ENCODE data around the gene RIMBP2.

The RIMBP2 gene

DNA sequence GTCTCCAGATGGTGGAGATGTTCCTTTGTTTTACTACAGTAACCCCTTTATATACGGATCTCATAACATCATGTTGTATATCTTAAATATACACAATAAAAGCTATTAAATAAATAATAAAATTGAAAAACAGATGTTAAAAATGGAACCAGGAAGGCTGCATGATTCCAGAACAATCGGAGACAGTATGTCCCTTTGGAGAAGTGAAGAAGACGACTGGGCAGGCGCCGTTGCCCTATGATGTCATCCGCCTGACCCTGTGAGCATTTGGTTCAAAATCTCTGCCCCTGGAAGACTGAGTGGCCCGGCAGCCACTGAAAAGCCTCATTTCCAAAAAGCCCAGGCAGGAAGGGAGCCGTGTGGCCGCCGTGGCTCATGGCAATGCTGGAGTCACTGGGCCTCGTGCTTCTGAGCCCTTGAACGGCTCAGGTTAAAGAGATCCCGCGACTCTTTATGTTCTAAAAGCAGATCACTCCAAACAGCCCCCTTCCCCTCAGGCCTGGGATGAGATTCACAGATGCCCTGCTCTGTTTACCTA, 30.8 kb downstream of the RIMBP2 start:
- in situ Hi-C loops (cut with MboI; ENCODE audit: low sequenced_read_pairs), result no loop called here

DNA sequence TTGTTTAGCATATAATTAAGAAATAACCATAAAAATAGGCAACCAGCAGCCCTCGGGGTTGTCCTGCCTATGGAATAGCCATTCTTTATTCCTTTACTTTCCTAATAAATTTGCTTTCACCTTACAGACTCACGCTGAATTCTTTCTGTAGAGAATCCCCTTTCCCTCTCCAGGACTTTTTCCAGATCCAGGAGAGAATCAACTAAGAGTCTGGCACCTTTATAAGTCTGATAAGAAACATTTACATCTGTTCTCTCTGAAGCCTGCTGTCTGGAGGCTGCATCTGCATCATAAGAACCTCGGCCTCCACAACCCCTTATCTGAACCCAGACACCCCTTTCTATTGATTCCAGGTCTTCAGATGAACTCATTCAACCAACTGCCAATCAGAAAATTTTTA, 32.3 kb downstream of the RIMBP2 start:
- in situ Hi-C loops (cut with MboI; ENCODE audit: low sequenced_read_pairs), result no loop called here

DNA sequence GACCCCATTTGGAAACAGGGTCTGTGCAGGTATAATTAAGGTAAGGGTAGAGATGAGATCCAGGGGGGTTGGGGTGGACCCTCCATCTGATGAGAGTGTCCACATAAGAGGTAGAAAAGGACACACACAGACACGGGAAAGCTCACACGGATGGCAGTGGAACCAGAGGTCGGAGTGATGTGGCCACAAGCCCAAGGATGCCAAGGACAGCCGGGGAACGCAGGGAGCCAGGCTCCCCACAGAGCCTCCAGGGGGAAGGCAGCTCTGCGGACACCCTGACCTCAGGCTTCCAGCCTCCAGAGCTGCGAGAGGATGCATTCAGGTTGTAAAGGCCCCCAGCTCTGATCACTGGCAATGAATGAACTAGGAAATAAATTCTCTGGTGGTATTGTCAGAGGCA, 33.0 kb downstream of the RIMBP2 start:
- in situ Hi-C loops (cut with MboI; ENCODE audit: low sequenced_read_pairs), result no loop called here

DNA sequence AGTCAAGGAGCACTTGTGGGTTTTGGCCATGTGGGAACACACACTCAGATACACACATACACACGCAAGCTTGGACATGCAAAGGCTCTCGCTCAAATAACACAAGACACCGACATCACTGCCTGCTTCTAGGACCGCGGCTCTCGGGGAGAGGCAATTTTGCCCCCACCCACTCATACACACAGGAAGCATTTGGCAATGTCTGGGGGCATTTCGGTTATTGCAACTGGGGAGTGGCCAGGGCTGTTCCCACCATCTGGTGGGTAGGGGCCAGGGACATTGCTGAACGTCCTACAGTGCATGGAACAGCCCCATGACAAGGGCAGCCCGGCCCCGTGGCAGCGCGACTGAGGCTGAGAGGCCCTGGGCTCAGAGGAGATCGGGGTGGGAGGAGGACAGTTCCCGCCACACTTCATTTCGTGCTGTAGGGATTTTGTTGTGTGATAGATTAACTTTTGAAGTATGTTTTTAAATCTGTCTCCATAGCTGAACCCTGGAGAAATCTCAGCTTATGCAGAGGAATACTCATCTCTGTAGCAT, 35.6 kb downstream of the RIMBP2 start:
- in situ Hi-C loops (cut with MboI; ENCODE audit: low sequenced_read_pairs), result no loop called here

DNA sequence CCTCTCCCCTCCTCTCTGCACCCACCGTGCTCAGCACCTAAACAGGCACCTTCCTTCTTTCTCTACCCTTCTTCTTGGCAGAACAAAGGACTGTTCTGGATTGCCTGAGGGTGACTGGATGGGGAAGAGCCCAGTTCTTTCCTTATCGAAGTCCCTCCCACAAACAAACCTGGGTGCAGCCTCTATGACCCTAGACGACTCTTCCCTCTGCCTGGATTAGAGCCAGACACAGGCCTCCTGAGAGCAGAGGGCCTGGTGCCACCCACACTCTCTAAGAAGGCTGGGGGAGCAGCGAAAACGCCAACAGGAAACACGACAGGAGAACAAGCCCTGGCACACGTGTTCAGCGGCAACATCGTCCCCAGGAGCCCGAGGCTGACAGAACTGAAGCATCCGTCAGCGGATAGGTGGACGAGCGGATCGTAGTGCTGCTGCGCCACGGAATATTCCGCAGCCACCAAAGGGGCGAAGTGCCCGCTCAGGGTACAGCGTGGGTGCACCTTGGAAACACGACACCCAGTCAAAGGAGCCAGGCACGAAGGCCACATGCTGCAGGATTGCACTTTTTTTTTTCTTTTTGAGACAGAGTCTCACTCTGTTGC, 38.0 kb downstream of the RIMBP2 start:
- in situ Hi-C loops (cut with MboI; ENCODE audit: low sequenced_read_pairs), result no loop called here

DNA sequence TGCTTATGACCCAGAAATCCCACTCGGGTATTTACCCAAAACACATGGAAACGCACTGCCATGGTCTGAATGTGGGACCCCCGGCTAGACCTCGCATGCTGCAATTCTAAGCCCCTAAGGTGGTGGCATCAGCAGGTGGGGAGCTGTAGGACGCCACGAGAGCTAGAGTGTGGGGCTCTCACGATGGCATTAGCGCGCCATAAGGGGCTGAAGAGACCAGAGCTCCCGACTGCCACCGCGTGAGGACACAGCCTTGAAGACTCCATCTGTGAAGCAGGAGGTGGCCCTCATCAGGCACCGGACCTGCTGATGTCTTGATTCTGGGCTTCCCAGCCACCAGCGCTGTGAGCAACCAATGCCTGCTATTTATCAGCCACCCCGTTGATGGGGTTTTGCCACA, 40.3 kb downstream of the RIMBP2 start:
- in situ Hi-C loops (cut with MboI; ENCODE audit: low sequenced_read_pairs), result no loop called here

DNA sequence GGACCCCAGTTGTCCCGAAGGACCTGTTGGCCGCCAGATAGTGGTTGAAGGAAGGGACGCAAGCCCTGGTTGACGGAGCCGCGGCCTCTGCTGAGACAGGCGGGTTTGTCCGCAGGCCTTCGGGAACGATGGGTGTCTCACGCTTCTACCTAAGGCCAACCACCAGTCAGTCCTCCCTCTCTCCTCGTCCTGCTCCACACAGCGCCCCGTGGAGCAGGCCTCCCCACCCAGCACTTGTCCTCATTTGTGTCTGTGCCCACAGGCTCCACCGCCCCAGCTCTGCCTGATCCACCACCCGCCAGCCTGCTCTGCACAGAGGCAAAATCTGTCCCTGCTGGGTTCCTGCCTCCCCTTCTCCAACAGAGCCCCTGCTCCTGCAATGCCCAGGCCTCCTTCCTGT, 41.0 kb downstream of the RIMBP2 start:
- in situ Hi-C loops (cut with MboI; ENCODE audit: low sequenced_read_pairs), result no loop called here

DNA sequence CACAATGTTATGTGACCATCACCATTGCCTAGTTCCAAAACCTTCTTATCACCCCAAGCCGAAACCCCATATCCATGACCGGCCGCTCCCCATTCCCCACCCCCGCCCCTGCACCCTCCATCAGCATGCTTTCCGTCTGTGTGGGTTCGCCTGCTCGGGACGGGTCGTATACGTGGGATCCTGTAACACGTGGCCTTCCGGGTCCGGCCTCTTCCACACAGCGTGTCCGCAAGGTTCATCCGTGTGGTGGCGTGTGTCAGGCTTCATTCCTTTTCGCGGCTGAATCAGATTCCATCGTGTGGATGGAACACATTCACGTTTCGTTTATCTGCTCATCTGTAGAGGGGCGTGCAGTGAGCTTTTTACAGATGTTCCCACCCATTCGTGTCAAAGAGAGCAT, 41.4 kb downstream of the RIMBP2 start:
- in situ Hi-C loops (cut with MboI; ENCODE audit: low sequenced_read_pairs), result no loop called here

DNA sequence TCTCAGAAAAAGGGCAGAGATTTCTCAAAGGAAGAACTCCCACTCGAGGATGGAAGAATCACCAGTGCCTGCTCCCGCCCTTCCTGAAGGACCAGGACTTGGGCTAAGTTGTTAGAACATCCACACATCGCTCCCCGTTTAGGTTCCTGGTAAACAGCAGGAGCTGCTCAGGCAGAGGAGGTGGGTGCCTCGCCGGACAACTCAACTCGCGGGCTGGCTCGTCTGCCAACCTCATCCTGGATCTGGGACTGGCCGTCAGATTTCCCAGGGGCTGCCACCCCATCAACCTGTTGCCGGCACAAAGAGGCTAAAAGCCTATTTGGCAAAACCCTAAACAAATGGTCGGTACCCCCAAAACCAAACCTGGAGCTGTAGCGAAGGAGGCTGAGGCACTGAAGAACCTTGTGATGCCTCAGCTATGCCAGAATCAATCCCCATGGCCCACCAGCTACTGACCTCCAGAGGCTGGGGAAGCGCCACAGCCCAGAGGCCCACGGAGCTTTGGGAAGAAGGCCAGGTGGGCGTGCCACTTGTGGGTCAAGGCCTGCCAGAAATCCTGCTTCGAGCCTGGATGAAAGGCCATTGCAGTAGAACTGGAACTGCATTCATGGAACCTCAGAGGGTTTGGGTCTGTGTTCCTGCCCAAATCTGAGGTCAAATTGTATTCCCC, 42.9 kb downstream of the RIMBP2 start:
- in situ Hi-C loops (cut with MboI; ENCODE audit: low sequenced_read_pairs), result no loop called here

DNA sequence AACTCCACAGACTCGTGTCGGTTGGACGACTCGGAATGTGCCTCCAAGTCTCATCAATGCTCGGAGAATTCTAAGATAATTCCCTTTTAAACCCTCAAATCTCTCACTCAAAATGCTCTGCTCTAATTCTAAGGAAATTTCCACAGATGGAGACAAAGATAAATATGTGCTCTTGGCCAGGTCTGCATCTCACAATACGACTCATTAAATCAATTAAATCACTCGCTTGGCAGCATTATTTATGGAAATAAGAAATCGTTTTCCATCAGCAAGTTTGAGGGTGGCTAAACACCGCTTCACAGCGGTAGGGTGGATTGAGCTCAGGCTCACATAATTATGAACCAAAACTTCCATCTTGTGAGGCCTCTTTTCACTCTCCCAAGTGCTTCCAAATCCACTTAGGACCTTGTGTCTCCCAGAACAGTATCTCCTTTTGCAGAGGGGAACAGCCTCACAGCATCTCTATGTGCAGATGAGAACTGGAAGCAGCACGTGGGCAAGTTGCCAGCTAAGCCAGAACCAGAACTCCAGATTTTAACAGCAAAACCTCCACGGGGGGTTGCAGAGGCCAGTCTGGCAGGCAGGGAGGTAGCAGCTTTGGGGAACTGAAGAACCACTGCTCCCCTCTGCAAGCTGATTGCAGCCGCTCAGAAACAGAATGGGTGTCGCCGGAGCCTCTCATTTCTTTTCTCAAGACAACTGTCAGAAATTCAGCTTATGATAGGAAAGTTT, 43.8 kb downstream of the RIMBP2 start:
- in situ Hi-C loops (cut with MboI; ENCODE audit: low sequenced_read_pairs), result no loop called here

DNA sequence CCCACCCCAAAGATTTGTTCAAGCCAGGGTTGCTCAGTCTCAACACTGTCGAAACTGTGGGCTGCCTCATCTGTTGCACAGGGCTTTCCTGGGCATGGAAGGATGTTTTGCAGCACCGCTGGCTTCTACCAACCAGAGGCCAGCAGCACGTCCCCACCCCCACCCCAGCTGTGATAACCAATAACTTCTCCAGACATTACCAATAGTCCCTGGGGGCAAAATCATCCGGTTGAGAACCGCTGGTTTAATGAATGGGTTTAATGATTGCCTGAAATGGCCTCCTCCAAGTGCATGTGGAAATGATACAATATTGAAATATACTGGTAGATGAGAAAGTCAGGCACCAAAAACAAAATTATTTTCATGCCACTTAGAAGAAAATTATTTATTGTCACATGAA, 44.5 kb downstream of the RIMBP2 start:
- in situ Hi-C loops (cut with MboI; ENCODE audit: low sequenced_read_pairs), result no loop called here

DNA sequence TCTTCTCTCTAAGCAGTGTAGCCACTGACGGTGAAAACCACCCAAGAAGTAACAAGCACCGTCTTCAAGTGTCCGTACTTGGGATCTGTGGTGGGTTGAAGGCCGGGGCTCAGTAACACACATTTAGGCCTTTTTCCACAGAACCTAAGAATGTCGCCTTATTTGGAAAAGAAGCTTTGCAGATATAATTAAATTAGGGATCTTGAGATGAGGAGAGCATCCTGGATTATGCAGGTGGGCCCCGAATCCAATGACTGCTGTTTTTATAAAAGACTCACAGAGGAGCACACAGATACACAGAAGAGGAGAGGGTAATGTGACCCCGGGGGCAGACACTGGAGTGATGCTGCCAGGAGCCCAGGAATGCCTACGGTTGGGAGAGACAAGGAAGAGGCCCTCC, 46.3 kb downstream of the RIMBP2 start:
- in situ Hi-C loops (cut with MboI; ENCODE audit: low sequenced_read_pairs), result no loop called here

DNA sequence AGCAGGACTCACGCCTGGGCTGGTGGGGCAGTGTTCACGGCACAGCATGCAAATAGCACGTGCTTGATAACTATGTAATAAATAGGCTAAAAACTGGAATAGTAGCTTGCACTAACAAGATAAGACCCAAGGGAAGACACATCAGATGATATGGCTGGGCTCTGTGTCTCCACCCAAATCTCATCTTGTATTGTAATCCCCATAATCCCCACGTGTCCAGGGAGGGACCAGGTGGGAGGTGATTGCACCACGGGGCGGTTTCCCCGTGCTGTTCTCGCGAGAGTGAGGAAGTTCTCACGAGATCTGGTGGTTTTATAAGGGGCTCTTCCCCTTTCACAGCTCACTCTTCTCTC, 46.9 kb downstream of the RIMBP2 start:
- in situ Hi-C loops (cut with MboI; ENCODE audit: low sequenced_read_pairs), result no loop called here

DNA sequence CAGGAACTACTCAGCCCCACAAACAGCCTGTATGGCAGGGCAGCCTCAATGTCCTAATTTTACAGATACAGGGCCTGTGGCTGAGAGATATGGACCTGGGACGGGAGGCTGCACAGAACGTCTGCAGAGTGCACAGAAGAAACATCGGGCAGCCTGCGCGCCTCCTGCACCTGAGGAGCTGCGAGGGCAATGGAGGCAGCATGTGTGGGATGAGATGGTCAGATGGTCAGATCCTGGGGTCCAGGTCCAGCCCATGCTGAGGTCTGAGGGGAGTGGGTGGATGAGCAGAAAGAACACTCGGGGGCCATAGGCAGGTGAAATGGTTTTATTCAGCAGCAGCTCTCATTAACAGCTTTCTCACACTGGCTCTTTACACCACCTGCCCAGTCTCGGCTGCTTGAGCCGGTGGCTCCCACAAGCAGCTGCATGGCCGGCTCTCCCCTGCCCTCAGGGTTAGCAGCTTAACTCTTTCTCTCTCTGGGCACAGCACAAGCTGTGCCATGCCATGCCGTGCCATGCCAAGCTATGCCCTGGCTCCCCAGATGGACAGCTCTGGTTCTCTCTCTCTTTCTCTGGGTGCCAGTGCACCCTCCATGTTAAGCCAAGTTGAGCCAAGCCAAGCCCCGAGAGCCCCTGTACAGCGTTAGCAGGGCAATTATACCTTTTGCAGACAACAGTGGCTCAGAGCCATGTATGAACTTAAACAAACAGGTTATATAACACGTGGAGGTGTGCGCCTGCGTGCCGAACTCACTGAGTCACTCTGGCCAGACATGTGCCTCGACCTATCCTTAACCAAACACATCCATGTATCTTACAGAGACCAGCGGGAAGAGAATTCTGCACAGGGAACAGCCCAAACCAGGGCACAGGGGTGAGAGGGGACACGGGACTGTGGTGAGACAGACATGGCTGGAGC, 47.6 kb downstream of the RIMBP2 start:
- in situ Hi-C loops (cut with MboI; ENCODE audit: low sequenced_read_pairs), result no loop called here

DNA sequence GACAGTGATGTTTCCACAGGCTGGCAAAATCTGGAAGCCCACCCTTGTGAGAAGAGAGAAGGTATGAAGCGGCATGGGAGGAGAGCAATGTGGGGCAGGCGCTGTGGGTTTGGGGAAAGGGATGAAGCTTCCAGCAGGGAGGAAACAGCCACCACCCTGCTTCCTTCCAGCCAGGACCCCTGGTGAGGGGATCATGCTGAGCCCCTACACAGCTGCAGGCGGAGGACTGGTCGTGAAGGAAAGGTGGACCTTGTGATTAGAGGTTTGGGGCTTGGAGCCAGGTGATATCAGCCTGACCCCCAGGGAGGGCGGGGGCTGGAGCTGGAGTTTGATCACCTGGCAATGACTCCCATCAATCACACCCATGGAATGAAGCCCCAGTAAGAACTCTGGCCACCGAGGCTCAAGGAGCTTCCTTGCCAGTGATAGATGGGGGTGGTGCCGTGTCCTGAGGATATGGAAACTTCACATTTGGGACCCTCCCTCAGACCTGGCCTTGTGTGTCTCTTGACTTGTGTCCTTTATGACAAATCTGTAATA, 48.6 kb downstream of the RIMBP2 start:
- in situ Hi-C loops (cut with MboI; ENCODE audit: low sequenced_read_pairs), result no loop called here

DNA sequence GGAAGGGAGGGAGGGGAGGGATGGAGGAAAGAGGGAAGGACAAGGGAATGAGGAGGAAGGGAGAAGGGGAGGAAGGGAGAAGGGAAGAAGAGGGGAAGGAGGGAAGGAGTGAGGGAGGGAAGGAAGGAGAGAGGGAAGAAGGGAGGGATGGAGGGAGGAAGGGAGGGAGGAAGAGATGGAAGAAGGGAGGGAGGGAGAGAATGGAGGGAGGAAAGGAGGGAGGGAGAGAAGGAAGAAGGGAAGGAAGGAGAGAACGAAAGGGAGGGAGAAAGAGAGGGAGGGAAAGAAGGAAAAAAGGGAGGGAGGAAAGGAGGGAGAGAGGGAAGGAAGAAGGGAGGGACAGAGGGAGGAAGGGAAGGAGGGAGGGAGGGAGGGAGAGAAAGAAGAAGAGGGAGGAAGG, 49.5 kb downstream of the RIMBP2 start:
- in situ Hi-C loops (cut with MboI; ENCODE audit: low sequenced_read_pairs), result no loop called here

DNA sequence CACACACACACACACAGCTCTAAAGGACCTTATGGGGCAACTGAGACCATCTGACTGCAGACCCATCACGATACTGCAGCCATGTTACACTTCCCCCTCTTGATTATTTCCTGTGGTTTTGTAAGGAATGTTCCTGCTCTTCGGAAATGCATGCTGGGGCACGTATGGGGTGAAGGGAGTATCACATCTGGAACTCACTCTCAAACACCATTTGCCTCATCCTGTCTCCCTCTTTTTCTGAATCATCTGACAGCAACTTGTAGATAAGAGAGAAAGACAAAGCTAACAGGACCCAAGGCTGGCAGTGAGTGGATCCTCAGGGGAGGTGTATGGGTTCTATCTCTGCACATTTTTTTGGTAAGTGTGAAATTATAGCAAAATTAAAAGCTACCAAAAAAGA, 50.3 kb downstream of the RIMBP2 start:
- in situ Hi-C loops (cut with MboI; ENCODE audit: low sequenced_read_pairs), result no loop called here

DNA sequence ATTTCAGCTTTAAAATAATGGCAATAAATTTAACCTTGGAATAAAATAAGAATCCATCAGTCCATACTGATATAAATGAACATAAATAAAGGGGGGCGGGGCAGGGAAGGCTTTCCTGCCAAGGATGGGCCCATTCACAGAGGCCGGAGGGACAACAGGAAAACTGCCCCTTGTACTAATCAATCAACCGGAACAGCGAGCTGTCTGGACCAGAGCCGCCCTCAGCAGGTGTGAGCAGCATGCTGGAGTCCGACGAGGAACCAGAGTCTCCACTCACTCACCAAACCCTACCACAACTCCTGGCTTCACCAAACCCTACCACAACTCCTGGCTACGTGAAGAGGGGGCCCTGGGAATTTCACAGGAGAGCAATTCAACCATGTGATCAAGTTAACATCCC, 51.3 kb downstream of the RIMBP2 start:
- in situ Hi-C loops (cut with MboI; ENCODE audit: low sequenced_read_pairs), result no loop called here

DNA sequence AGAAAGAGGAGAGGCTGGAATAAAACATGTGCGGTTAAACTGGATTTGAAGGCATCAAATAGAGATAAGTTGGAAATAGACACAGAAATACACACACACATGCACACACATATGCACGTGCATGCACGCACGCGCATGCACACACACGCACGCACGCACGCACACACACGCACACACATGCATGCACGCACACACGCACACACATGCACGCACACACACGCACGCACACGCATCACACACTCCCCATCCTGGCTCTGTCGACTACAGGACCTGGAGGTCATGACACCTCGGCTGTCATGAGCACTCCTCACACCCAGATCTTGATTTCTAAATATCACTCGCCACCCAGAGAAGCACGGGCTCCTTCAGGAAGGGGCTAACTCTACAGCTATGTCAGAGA, 51.8 kb downstream of the RIMBP2 start:
- in situ Hi-C loops (cut with MboI; ENCODE audit: low sequenced_read_pairs), result no loop called here

DNA sequence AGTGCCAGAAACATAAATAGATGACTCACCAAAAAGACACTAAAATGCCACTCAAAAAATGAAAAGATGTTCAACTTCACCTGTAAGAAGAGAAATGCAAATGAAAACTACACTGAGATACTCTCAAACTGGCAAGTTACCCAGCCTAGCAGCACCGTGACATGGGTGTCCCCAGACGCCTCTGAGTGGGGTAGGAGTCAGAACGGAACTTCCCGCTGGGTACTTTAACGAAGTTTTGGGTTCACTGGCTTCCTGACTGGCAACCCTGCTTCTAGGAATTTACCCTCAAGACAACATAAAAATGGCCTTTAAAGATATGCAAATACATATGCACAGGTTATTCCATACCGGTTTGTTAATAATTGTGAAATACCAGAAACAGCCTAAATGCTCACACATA, 52.6 kb downstream of the RIMBP2 start:
- in situ Hi-C loops (cut with MboI; ENCODE audit: low sequenced_read_pairs), result no loop called here
